ENCODE data around the gene UGDH.
"Not testable (repeated sequence)": the region's sequence is repeated elsewhere in the genome, so short reads cannot be mapped to it uniquely, and the experiment has no call there.

The UGDH gene

GRCh38 chr4:39543034-39543433, 15.8 kb upstream of the UGDH start:
- no peak for DNase-seq (ENCODE audit: low read depth, low spot score)
- H3K9ac ChIP-seq (ENCODE audit: insufficient read length, low read depth), result no peak overlapping the region
- H3K4me3 ChIP-seq (ENCODE audit: insufficient read length, low read depth), result no peak overlapping the region
- H3K9me3 ChIP-seq (ENCODE audit: insufficient read depth, low read length), result peaks cover 6% of the 10 kb centered on the region; the same call in 1 of the 2 replicates
- no peaks in the 10 kb centered on the region for H3K27me3 ChIP-seq (ENCODE audit: insufficient read depth, insufficient read length)
- TF ChIP-seq YY1 (IDR thresholded peaks at IDR 0.05; ENCODE audit: insufficient read depth, insufficient read length) (no peak), ZNF274 (IDR thresholded peaks at IDR 0.05; ENCODE audit: low read depth, low read length) (no peak), SUZ12 (IDR thresholded peaks at IDR 0.05; ENCODE audit: extremely low read depth, insufficient read depth, insufficient read length) (no peak)
- no peaks in the 10 kb centered on the region for H3K36me3 ChIP-seq (ENCODE audit: insufficient read depth, insufficient read length, low read length)
- no peaks in the 10 kb centered on the region for H3K4me1 ChIP-seq (ENCODE audit: insufficient read depth, insufficient read length)

GRCh38 chr4:39542611-39543012, 15.4 kb upstream of the UGDH start:
- no peak for DNase-seq (ENCODE audit: low read depth, low spot score)
- Histone ChIP-seq H3K9ac (ENCODE audit: insufficient read length, low read depth) (no peak overlapping the region), H3K9me3 (ENCODE audit: insufficient read depth, low read length) (peaks cover 6% of the 10 kb centered on the region; the same call in 1 of the 2 replicates), H3K36me3 (ENCODE audit: insufficient read depth, insufficient read length, low read length) (no peaks in the 10 kb centered on the region), H3K4me1 (ENCODE audit: insufficient read depth, insufficient read length) (no peaks in the 10 kb centered on the region), H3K27me3 (ENCODE audit: insufficient read depth, insufficient read length) (no peaks in the 10 kb centered on the region), H3K4me3 (ENCODE audit: insufficient read length, low read depth) (no peak overlapping the region)
- TF ChIP-seq SUZ12 (IDR thresholded peaks at IDR 0.05; ENCODE audit: extremely low read depth, insufficient read depth, insufficient read length) (no peak), ZNF274 (IDR thresholded peaks at IDR 0.05; ENCODE audit: low read depth, low read length) (no peak), YY1 (IDR thresholded peaks at IDR 0.05; ENCODE audit: insufficient read depth, insufficient read length) (no peak)

GRCh38 chr4:39541987-39542610, 14.9 kb upstream of the UGDH start:
- no peak for TF ChIP-seq YY1 (IDR thresholded peaks at IDR 0.05; ENCODE audit: insufficient read depth, insufficient read length)
- no peak for TF ChIP-seq ZNF274 (IDR thresholded peaks at IDR 0.05; ENCODE audit: low read depth, low read length)
- no peak for TF ChIP-seq SUZ12 (IDR thresholded peaks at IDR 0.05; ENCODE audit: extremely low read depth, insufficient read depth, insufficient read length)
- no peaks in the 10 kb centered on the region for H3K36me3 ChIP-seq (ENCODE audit: insufficient read depth, insufficient read length, low read length)
- DNase-seq (ENCODE audit: low read depth, low spot score), result no peak
- peaks cover 6% of the 10 kb centered on the region; the same call in 1 of the 2 replicates for H3K9me3 ChIP-seq (ENCODE audit: insufficient read depth, low read length)
- no peak overlapping the region for H3K9ac ChIP-seq (ENCODE audit: insufficient read length, low read depth)
- no peaks in the 10 kb centered on the region for H3K4me1 ChIP-seq (ENCODE audit: insufficient read depth, insufficient read length)
- H3K4me3 ChIP-seq (ENCODE audit: insufficient read length, low read depth), result no peak overlapping the region
- no peaks in the 10 kb centered on the region for H3K27me3 ChIP-seq (ENCODE audit: insufficient read depth, insufficient read length)

GRCh38 chr4:39539089-39539611, 11.9 kb upstream of the UGDH start:
- peaks cover 6% of the 10 kb centered on the region; the same call in 1 of the 2 replicates for H3K9me3 ChIP-seq (ENCODE audit: insufficient read depth, low read length)
- H3K36me3 ChIP-seq (ENCODE audit: insufficient read depth, insufficient read length, low read length), result no peaks in the 10 kb centered on the region
- H3K9ac ChIP-seq (ENCODE audit: insufficient read length, low read depth), result no peak overlapping the region
- no peak for TF ChIP-seq YY1 (IDR thresholded peaks at IDR 0.05; ENCODE audit: insufficient read depth, insufficient read length)
- TF ChIP-seq ZNF274 (IDR thresholded peaks at IDR 0.05; ENCODE audit: low read depth, low read length), result no peak
- no peak for TF ChIP-seq SUZ12 (IDR thresholded peaks at IDR 0.05; ENCODE audit: extremely low read depth, insufficient read depth, insufficient read length)
- no peak overlapping the region for H3K4me3 ChIP-seq (ENCODE audit: insufficient read length, low read depth)
- H3K27me3 ChIP-seq (ENCODE audit: insufficient read depth, insufficient read length), result no peaks in the 10 kb centered on the region
- no peaks in the 10 kb centered on the region for H3K4me1 ChIP-seq (ENCODE audit: insufficient read depth, insufficient read length)
- DNase-seq (ENCODE audit: low read depth, low spot score), result no peak

GRCh38 chr4:39533541-39533940, 6.3 kb upstream of the UGDH start:
- DNase-seq (ENCODE audit: low read depth, low spot score), result no peak
- Histone ChIP-seq H3K4me3 (ENCODE audit: insufficient read length, low read depth) (no peak overlapping the region), H3K9me3 (ENCODE audit: insufficient read depth, low read length) (peaks cover 38% of the 10 kb centered on the region; the same call in 1 of the 2 replicates), H3K4me1 (ENCODE audit: insufficient read depth, insufficient read length) (no peaks in the 10 kb centered on the region), H3K36me3 (ENCODE audit: insufficient read depth, insufficient read length, low read length) (peaks cover 16% of the 10 kb centered on the region), H3K9ac (ENCODE audit: insufficient read length, low read depth) (no peak overlapping the region), H3K27me3 (ENCODE audit: insufficient read depth, insufficient read length) (no peaks in the 10 kb centered on the region)
- no peak for TF ChIP-seq SUZ12 (IDR thresholded peaks at IDR 0.05; ENCODE audit: extremely low read depth, insufficient read depth, insufficient read length)
- TF ChIP-seq YY1 (IDR thresholded peaks at IDR 0.05; ENCODE audit: insufficient read depth, insufficient read length), result no peak
- no peak for TF ChIP-seq ZNF274 (IDR thresholded peaks at IDR 0.05; ENCODE audit: low read depth, low read length)

- not testable (repeated sequence) for H3K9ac ChIP-seq (ENCODE audit: insufficient read length, low read depth); DNase-seq (ENCODE audit: low read depth, low spot score); H3K4me1 ChIP-seq (ENCODE audit: insufficient read depth, insufficient read length); H3K4me3 ChIP-seq (ENCODE audit: insufficient read length, low read depth); H3K27me3 ChIP-seq (ENCODE audit: insufficient read depth, insufficient read length)
- peaks cover 38% of the 10 kb centered on the region; the same call in 1 of the 2 replicates for H3K9me3 ChIP-seq (ENCODE audit: insufficient read depth, low read length)
- H3K36me3 ChIP-seq (ENCODE audit: insufficient read depth, insufficient read length, low read length), result peaks cover 16% of the 10 kb centered on the region
Measured at GRCh38 chr4:39532237-39532636, 5.0 kb upstream of the UGDH start.

GRCh38 chr4:39530682-39531081, 3.4 kb upstream of the UGDH start:
- Histone ChIP-seq H3K4me3 (ENCODE audit: insufficient read length, low read depth) (no peak overlapping the region), H3K9me3 (ENCODE audit: insufficient read depth, low read length) (peaks cover 38% of the 10 kb centered on the region; the same call in 1 of the 2 replicates), H3K4me1 (ENCODE audit: insufficient read depth, insufficient read length) (no peaks in the 10 kb centered on the region), H3K27me3 (ENCODE audit: insufficient read depth, insufficient read length) (no peaks in the 10 kb centered on the region), H3K36me3 (ENCODE audit: insufficient read depth, insufficient read length, low read length) (peaks cover 16% of the 10 kb centered on the region), H3K9ac (ENCODE audit: insufficient read length, low read depth) (no peak overlapping the region)
- TF ChIP-seq ZNF274 (IDR thresholded peaks at IDR 0.05; ENCODE audit: low read depth, low read length) (no peak), SUZ12 (IDR thresholded peaks at IDR 0.05; ENCODE audit: extremely low read depth, insufficient read depth, insufficient read length) (no peak), YY1 (IDR thresholded peaks at IDR 0.05; ENCODE audit: insufficient read depth, insufficient read length) (no peak)
- no peak for DNase-seq (ENCODE audit: low read depth, low spot score)
